Effector CD8-positive, alpha-beta T cell (primary cell): ENCODE results near the gene ZMIZ1.

Experiments used
- DNase-seq: peaks from one replicate; lab custom pipeline; 2025; lab: John Stamatoyannopoulos, UW

ZMIZ1 gene

GRCh38 chr10:79079490-79080355, 11.0 kb downstream of the ZMIZ1 start:
- DNase-seq = no peak

DNA sequence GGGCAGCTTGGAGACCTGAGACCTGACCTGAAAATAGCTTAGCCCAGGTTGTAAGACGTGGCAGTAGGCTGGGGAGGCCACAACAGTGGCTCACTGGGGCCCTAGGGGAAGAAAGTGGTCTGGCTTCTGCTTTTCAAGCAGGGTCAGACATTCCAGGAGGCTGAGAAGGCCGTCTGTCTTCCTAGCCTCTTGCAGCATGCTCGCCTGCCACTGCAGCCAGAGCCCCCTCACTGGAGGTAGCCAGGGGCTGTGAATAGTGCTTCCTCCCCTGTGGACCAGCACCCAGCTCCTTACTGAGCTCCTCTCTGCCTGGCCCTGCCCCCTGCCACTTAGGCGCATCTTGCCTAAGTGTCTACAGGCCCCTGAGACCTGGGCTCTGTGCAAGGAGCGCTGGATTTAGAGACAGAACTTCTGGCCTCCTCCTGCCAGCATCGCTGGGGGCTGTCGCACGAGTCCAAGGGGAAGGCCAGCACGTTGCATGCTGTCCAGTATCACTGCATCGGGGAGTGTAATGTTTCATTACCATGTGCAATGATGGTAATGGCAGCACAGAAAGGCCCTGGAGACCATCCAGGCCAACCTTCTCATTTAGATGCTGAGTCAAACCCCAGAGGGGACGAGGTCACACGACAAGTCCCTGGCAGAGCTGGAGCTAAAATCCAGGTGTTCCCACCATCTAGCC, 12.7 kb downstream of the ZMIZ1 start:
- no peak for DNase-seq

GRCh38 chr10:79082035-79082373, 13.2 kb downstream of the ZMIZ1 start:
- no peak for DNase-seq

DNA sequence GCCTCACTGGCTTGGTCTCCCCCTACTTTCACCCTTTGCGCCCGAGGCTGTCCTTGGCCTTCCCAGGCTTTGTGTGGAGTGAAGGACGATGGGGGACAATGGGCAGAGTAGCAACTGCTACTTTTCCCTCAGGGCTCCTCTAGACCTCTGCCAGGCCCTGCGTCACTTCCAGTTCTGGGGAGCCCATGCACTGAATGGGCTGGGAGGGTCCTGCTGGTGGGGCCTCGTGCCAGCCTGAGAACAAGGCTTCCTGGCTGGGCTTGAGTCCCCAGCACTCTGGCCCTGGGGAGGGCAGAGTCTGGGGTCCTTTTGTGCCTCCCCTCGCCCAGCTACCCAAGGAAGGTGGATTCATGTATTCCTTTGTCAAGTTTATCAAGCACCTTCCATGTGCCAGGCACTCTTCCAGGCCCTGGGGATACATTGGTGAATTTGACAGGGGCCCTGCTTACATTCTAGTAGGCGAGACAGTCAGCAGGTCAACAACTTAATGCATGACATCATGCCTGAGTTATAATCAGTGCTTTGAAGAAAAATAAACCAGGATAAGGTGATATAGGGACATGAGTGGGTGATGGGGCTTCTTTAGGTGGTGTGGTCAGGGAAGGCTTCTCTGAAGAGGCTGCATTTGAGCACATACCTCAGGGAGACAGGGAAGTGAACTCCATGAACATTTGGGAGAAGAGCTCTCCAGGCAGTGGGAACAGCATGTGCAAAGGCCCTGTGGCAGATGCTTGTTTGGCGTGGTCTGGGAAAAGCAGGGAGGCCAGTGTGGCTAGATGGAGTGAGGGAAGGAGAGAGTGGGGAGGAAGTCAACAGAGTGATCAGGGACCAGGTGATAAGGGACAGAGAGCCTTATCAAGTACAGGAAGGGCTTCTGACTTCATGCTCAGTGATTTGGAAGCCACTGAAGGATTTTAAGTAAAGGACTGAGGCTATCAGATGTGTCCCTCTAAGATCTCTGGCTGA, 14.1 kb downstream of the ZMIZ1 start:
- DNase-seq = no peak

- DNase-seq = no peak
These were observed 15.5 kb downstream of the ZMIZ1 start for GRCh38 chr10:79084012-79084971.

DNA sequence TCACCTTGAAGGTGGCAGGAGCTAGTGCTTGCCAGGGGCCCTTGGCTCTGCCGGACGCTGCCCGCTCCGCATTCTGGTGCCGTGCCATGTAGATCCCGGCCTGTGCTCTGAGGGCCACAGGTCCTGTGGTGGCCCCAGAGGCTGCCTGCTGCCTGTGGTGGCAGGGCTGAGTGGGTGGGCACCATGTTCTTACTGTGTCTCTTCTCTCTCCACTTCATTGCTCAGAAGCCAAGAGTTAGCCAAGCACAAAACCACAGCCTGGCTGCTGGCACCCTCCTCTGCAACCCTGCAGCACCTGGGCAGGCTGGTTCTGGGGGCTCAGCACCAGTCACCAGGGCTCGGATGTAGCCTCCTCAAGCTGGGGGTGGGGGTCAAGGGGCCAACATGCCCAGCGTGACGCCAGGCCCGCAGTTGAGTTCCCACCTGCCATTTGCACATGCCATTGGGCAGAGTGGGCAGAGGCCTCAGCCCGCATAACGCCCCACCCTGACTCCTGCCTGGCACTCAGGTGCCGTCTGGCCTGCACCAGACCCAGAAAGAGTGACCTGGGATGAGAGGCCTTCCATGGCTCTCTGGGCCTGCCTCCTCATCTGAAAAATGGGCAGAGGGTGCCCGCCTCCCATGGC, 16.3 kb downstream of the ZMIZ1 start:
- no peak for DNase-seq

DNA sequence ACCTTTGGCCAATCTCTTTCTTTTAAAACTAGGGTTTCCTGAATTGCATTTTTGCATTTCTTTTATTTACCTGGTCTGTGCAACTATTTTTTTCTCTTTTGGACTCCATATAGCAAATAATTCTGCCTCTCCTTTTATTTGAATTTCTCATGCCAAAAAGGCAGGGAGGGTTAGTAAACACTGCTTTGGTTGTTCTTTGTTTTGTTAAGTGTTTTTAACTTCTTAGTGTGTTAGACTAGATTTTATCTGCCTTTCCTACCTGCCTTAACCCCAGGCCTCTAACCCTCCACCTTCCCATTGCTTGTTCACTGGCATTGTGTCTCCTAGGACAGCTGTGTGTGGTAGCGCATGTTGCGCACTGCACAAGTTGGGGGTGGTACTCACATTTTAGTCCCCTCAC, 18.1 kb downstream of the ZMIZ1 start:
- DNase-seq = no peak

DNA sequence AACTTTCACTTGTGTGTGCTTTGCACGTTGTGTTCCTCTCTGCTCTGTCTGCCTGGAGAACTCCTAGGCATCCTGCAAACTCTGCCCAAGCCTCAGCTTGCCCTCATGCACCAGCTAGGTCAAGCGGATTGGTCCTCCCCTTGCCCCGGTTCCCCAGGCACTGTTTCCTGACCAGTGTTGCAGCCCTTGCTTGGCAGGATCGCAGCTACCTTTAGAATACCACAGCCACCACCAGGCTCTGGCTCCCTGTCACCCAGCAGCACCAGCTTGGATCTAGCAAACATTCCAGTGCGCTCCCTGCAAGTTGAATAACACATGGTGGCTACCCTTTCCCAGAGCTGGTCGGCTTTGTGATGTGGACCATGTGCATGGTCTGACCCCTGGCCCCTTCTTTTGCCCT, 19.0 kb downstream of the ZMIZ1 start:
- DNase-seq = no peak

GRCh38 chr10:79088176-79088575, 19.4 kb downstream of the ZMIZ1 start:
- DNase-seq = no peak

DNA sequence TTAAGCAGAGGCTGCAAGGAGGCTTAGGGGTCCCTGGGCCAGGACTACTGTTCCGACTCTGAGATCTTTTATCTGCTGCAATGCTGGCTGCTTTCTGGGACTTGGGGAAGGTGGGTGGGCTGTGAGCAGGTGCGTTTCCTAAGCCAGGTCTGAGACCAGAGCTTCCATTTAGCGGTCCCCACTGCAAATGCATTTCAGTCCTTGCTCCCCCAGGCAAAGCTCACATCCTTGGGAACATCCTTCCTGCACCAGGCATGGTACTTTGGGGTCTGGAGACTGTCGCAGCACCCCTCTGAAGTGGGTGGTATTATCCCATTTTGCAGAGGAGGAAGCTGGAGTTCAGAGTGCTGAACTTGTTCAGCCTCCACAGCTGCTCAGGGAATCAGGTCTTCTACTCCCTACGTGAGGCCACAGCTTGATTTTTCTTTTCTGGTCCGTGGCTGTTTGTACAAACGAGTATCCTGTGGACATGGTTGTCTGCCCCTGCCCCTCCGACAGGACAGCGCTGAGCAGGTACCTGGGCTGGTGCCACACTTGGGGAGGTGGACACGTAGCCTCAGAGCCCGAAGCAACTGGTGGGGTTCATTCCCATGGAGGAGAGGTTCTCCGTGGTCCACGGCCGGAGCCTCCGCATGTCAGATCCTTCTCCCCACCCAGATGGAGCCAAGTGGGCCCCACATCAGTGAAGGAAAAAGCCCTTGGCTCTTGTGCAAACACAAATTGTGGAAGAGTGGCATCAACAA, 20.0 kb downstream of the ZMIZ1 start:
- DNase-seq = no peak

- no peak for DNase-seq
These were observed 20.9 kb downstream of the ZMIZ1 start for GRCh38 chr10:79089632-79090031.

DNA sequence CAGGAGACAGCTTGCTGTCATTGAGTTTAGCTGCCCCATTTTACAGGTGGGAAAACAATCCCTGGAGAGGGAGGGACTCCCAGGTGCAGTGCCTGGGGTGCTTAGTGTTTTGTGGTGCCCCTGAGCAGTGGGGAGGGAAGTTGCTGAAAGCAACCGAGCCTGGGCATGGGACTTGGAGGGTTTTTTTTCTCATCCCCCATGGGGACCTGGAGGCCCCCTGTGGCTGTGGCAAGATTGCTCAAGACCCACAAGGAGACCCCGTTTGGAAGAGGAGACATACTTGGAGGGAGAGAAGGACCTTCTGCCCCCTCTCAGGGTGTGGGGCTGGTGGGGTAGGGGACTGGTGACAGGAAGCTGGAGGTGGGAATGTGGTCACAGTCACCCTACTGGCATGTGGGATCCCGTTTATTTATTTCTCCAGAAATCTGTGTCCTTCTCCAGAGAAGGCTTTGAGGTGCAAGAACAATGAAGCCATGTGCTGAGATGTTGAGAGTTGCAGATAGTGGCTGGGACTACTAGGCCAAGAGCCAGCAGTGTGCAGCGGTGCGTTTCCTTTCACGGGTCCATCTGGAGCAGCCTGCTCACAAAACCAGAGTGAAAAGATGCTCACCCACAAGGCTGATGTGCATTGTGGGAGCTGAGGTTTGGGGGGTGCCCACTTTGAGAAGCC, 21.5 kb downstream of the ZMIZ1 start:
- no peak for DNase-seq

- DNase-seq = no peak
These were observed 23.6 kb downstream of the ZMIZ1 start for GRCh38 chr10:79092292-79092896.

DNA sequence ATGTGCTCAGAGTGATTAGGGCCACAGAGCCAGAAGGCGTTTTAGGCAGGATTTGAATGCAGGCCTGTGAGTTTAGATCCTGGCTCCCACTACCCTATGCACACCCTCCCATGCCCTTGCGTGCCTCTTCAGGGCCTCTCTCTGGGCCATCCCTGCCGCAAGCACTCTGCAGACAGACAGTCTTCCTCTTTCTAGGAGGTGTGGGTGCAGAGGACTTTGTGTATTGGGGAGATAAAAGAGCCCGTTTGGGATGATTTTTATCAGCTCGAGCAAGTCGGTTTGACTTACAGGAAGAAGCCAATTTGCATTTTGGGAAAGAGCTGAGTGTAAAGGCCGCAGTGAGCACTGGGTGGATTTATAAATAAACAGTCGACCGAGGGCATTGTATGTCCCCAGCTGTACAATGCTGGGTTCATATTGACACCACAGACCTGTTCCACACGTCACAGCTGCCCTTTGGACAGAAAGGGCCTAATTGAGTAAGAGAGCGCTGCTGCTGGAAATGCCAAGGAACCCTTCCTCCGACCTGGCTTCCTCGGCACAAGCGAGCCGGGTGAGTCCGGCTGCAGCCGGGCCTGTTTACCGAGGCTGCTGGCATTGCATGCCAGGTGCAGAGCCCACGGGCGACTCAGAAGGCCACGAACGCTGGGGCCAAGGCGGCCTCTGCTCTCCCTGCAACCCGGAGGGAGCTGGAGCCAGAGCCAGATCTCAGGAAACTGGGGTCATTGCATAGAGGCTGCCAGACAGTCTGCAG, 25.1 kb downstream of the ZMIZ1 start:
- no peak for DNase-seq

GRCh38 chr10:79094412-79095175, 25.8 kb downstream of the ZMIZ1 start:
- DNase-seq = no peak

DNA sequence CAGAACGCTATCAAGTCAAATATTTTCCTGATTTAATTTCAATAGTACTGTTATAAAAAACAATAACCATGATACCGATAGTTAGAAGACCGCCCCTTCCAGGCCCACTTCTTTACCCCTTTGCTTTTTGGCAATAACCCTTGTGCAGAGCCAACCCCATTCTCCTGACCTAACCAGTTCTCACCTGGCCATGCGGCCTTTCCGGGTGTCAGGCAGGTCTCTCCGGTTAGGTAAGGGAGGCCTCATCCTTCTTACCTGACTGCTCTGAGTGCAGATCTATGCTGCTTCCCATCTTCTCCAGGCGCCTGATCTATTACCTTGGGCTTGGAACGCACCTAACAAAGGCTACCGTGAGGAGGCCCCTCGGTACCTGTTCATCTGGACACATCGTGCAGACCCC, 26.6 kb downstream of the ZMIZ1 start:
- DNase-seq = no peak

DNA sequence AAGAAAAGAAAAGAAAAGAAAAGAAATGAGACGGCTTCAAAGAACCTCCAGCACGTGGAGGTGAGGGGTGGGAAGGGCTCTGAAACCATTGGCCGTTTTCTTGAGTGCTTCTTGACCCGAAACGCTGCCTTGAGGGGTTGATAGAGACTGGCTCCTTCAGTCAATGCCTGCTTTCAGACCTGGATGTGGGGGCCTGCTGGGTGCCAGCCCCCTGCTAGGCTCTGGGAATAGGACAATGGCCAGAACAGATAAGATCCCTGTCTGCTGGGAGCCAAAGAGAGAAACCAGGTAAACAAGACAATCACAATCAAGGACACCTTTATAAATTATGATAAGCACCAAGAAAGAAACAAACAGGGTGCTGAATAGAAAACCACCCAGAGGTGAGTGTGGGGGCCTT, 27.7 kb downstream of the ZMIZ1 start:
- DNase-seq = no peak
